Skeletal muscle satellite cell (primary cell): ENCODE data around the gene AGBL1.
"Not testable (repeated sequence)": the region's sequence is repeated elsewhere in the genome, so short reads cannot be mapped to it uniquely, and the experiment has no call there.

ENCODE experiments used
- H3K27me3 ChIP-seq: 2 replicates; pipeline ENCODE4 v1.7.0; 2013; ENCODE audit warnings: low read length; ENCODE audit not compliant: control insufficient read depth, insufficient read depth
- H3K36me3 ChIP-seq: 2 replicates; pipeline ENCODE4 v1.7.0; 2013; ENCODE audit warnings: mild to moderate bottlenecking, control low read depth, low read length; ENCODE audit not compliant: insufficient read depth
- H3K4me1 ChIP-seq: 2 replicates; pipeline ENCODE4 v1.7.0; 2013; ENCODE audit warnings: low read length; ENCODE audit not compliant: control insufficient read depth, insufficient read depth
- H3K4me2 ChIP-seq: 2 replicates; pipeline ENCODE4 v1.7.0; 2013; ENCODE audit warnings: mild to moderate bottlenecking, low read length
- H3K4me3 ChIP-seq: 2 replicates; pipeline ENCODE4 v1.7.0; 2013; ENCODE audit warnings: low read length
- H3K9ac ChIP-seq: 2 replicates; pipeline ENCODE4 v1.7.0; 2013; ENCODE audit warnings: mild to moderate bottlenecking, low read depth, low read length, moderate library complexity
- H3K9me3 ChIP-seq: replicated peaks from 2 replicates; pipeline ENCODE4 v1.7.0; 2013; ENCODE audit warnings: mild to moderate bottlenecking, control low read depth, low read length

The AGBL1 gene

DNA sequence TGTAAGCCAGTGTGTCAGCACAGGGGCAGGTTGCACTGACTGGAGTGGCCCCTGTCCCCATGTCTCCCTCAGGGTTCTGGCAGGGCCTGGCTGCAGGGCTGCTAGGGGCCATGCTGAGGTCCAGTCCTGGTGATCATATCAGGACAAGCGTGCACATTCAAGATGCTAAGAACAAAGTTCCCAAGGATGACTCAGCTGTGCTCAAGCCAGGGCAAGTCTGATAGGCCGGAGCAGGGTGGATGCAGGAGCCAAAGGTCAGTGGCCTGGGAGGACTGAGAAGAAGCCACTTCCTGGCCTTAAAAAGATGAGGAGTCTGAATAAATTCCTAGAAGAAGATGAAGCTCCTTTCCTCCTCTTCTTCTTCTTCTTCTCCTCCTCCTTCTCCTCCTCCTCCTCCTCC lies 353.2 kb downstream of the AGBL1 start:
- no peak overlapping the region for H3K9ac ChIP-seq
- H3K36me3 ChIP-seq, result no peaks in the 10 kb centered on the region
- H3K27me3 ChIP-seq, result no peaks in the 10 kb centered on the region
- no peaks in the 10 kb centered on the region for H3K4me1 ChIP-seq
- H3K9me3 ChIP-seq, result no peaks in the 10 kb centered on the region
- no peak overlapping the region for H3K4me3 ChIP-seq
- no peak overlapping the region for H3K4me2 ChIP-seq

DNA sequence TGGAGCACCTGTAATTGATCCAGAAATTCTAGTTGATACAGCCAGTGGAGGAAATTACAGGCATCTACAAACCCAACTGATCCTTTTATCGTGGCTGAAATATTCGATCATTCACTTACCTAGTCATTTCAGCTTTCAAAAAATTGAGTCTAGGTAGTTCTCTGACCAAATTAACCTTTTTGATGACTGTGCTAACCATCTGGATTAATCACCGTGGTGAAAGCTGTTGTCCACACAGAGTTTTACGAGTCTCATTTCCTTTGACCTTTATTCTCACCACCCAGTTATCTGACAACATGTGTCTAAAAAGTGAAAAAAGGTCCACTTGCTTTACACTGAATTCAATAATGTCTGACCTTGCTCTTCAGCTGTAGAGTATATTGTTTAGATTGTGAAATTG lies 354.3 kb downstream of the AGBL1 start:
- Histone ChIP-seq H3K9ac (no peak overlapping the region), H3K4me2 (no peak overlapping the region), H3K36me3 (no peaks in the 10 kb centered on the region), H3K4me3 (no peak overlapping the region), H3K27me3 (no peaks in the 10 kb centered on the region), H3K9me3 (no peaks in the 10 kb centered on the region), H3K4me1 (no peaks in the 10 kb centered on the region)

DNA sequence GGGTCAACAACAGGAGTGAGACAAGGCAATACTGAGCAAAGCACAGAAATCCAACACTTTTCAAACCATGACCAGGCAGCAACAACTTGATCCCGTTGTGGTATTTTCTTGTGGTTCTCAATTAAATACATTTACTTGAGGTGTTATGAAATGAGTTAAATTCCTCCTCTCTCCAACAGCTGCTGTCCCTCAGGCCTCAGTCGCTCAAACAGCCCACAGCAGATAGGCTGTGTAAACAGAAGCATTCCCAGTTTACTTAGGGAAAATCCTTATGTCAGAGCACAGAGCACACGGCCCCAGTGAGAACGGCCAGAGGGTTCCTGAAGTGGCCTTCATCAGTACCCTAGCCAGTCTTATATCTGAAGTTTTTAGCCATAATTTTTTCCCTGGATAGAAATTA lies 359.9 kb downstream of the AGBL1 start:
- Histone ChIP-seq H3K4me1 (no peaks in the 10 kb centered on the region), H3K9ac (no peak overlapping the region), H3K36me3 (no peaks in the 10 kb centered on the region), H3K9me3 (no peaks in the 10 kb centered on the region), H3K27me3 (no peaks in the 10 kb centered on the region), H3K4me2 (no peak overlapping the region), H3K4me3 (no peak overlapping the region)

DNA sequence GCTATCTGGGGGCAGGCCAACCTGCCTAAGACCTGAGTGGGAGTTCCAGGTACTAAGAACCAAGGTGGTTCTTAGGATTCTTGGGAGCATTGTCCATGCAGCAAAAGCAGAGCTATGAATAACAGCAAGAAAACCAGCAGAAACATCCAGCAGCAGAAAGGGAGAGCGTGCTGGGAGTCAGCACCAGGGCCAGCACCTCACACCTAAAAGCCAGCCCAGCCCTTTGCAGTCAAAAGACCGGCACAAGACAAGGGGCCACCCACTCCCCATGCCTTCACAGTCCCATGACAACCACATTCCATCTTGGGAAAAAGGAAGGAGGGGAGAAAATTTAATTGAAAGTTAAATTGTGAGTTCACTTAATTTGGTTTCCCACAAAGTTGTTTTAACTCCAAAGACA lies 364.9 kb downstream of the AGBL1 start:
- H3K4me3 ChIP-seq, result no peak overlapping the region
- H3K36me3 ChIP-seq, result no peaks in the 10 kb centered on the region
- H3K27me3 ChIP-seq, result no peaks in the 10 kb centered on the region
- H3K9me3 ChIP-seq, result no peaks in the 10 kb centered on the region
- H3K4me1 ChIP-seq, result no peaks in the 10 kb centered on the region
- no peak overlapping the region for H3K9ac ChIP-seq
- no peak overlapping the region for H3K4me2 ChIP-seq

DNA sequence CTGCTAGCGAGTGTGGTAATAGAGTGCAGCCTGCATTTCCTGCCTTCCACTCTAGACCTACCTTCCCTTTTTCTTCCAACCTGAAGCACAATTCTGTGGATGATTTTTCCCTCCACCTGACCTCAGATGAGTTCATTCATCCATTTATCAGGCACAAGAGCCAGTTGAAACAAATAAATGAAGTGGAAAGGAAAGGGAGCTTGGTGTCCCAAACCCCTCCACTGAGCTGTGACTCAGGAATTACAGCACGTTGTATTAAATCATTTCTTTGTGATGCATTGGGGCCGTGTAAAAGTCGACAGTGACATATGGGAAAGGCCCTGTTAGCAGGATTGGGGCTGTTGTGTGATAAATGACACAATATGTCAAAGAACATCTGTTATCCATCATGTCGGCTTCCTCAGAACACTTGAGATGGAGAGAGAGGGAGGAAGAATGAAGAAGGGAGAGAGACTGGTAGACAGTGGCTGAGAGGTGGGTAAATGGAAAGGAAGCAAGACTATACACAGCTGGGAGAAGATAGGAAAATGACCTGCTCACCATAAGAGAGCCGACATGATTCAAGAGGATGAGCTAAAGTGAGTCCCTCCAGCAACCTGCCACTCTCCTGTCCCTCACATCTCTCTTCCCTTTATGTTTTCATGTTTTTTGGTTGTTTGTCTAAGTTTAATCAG lies 366.0 kb downstream of the AGBL1 start:
- no peaks in the 10 kb centered on the region for H3K27me3 ChIP-seq
- H3K4me2 ChIP-seq, result no peak overlapping the region
- H3K36me3 ChIP-seq, result no peaks in the 10 kb centered on the region
- H3K9me3 ChIP-seq, result no peaks in the 10 kb centered on the region
- no peaks in the 10 kb centered on the region for H3K4me1 ChIP-seq
- no peak overlapping the region for H3K4me3 ChIP-seq
- no peak overlapping the region for H3K9ac ChIP-seq

DNA sequence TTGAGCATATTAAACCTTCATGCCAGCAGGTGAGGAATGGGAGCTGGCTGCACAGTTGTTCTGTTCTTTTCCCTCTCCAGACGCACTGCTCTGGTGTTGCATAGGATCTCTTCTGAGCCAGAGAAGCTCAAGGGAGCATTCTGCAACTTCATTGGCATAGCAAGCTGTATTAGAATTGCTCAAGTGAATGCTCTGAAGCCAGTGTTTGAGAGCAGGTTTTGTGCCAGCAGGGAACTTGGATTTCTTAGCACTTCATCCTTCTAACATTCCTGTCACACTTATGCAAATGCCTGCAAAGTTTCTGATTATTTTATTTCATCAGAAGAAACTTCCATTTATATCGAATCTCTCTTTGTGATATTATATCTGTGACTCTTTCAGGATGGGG lies 366.6 kb downstream of the AGBL1 start:
- Histone ChIP-seq H3K4me1 (no peaks in the 10 kb centered on the region), H3K9me3 (no peaks in the 10 kb centered on the region), H3K36me3 (no peaks in the 10 kb centered on the region), H3K9ac (no peak overlapping the region), H3K4me2 (no peak overlapping the region), H3K27me3 (no peaks in the 10 kb centered on the region), H3K4me3 (no peak overlapping the region)

DNA sequence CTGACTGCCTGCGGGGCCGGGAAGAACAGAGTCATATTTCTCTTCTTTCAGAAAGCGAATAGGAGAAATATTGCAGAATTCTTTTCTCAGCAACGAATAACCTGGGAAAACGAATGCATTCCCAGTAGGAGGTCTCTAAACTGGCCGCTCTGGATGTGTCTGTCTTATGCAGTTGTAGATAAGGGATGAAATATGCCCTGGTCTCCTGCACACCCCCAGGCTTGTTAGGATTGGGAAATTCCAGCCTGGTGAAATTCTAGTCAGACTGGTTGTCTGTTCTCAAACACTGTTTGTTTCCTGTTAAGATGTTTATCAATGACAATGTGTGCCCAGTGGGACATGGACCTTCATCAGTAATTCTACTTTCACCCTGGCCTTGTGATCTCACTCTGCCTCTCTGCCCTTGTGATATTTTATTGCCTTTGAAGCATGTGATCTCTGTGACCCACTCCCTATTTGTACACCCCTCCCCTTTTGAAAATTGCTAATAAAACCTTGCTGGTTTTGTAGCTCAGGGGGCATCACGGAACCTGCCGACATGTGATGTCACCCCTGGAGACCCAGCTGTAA lies 385.9 kb downstream of the AGBL1 start:
- H3K4me3 ChIP-seq, H3K9ac ChIP-seq, H3K27me3 ChIP-seq, H3K4me2 ChIP-seq, H3K36me3 ChIP-seq, H3K9me3 ChIP-seq, H3K4me1 ChIP-seq: not testable (repeated sequence)

DNA sequence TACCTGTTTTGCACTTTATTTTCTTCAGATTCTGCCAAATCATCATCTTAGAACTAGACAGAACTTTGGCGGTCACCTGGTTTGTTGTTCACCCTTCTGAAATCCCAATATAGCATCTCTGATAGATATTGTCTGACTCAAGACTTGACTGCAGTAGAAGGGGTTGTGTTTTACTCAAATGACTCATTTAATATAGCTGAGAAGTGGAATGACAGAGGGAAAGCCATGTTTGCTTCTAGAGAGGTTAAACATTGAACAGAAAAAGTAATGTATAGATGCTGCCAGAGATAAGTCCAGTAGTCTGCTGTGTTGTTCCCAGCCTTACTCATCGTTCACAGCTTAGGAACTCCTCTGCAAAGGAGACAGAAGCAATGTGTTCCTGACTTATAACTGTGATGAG lies 402.0 kb downstream of the AGBL1 start:
- H3K4me3 ChIP-seq, result no peak overlapping the region
- H3K27me3 ChIP-seq, result no peaks in the 10 kb centered on the region
- no peak overlapping the region for H3K9ac ChIP-seq
- no peak overlapping the region for H3K4me2 ChIP-seq
- no peaks in the 10 kb centered on the region for H3K36me3 ChIP-seq
- no peaks in the 10 kb centered on the region for H3K4me1 ChIP-seq
- no peaks in the 10 kb centered on the region for H3K9me3 ChIP-seq

DNA sequence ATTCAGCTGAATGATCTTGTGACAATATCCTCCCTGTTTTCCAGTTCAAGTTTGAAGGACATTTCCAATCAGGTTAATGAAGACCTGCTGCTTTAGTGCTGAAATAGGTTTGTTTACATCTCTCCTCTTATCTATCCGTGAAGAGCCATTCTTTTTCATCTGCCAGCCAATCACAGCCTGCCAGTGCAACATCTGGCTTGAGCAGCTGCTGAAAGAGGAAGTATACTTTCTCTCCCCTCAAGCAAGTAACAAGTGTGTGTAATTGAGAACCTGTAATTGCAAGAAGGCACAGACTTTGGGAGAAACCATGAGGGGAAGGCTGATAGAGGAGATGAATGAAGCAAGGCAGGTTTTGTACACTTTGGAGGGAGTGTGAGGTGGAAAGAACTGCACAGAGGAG lies 404.3 kb downstream of the AGBL1 start:
- Histone ChIP-seq H3K4me1 (no peaks in the 10 kb centered on the region), H3K9ac (no peak overlapping the region), H3K4me2 (no peak overlapping the region), H3K4me3 (no peak overlapping the region), H3K36me3 (no peaks in the 10 kb centered on the region), H3K27me3 (no peaks in the 10 kb centered on the region), H3K9me3 (no peaks in the 10 kb centered on the region)

DNA sequence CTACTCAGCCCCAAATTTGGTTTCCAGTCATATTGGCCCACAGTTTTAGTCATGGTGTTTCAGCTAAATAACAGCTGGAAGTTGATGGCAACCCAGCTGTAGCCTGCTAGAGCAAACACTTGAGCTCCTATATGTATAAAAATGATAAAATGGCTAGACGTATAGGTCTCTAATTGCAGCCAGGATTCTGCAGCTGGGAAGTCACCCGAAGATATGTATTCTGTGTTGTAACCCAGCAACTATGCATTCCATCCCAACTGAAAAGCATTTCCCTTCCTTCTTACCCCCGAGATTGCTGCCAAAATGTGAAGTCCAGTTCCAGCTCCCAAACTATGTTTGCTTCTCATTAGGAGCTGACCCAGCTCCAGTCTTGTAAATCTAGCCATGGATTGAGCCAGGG lies 408.4 kb downstream of the AGBL1 start:
- Histone ChIP-seq H3K36me3 (no peaks in the 10 kb centered on the region), H3K27me3 (no peaks in the 10 kb centered on the region), H3K4me3 (no peak overlapping the region), H3K4me2 (no peak overlapping the region), H3K9me3 (no peaks in the 10 kb centered on the region), H3K4me1 (no peaks in the 10 kb centered on the region), H3K9ac (no peak overlapping the region)

DNA sequence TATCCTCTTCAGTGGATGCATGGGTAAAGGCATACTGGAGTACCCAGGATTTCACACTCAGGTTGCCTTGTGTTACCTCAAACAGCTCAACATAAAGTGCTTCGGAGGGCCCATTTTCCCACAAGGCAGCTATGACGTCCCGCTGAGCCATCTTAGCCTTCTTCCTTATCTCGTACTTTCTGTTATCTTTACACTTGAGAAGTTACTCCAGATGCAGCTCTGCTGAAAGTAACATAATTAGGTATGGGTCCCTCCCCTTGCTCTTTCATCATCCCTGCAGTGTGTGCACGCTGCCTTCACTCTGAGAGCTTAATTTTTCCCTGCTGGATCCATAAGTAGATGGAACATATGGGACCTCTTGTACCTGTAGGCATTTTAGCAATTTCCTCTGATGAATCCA lies 410.3 kb downstream of the AGBL1 start:
- no peak overlapping the region for H3K4me2 ChIP-seq
- H3K36me3 ChIP-seq, result no peaks in the 10 kb centered on the region
- H3K4me3 ChIP-seq, result no peak overlapping the region
- H3K4me1 ChIP-seq, result no peaks in the 10 kb centered on the region
- no peak overlapping the region for H3K9ac ChIP-seq
- H3K9me3 ChIP-seq, result no peaks in the 10 kb centered on the region
- no peaks in the 10 kb centered on the region for H3K27me3 ChIP-seq

DNA sequence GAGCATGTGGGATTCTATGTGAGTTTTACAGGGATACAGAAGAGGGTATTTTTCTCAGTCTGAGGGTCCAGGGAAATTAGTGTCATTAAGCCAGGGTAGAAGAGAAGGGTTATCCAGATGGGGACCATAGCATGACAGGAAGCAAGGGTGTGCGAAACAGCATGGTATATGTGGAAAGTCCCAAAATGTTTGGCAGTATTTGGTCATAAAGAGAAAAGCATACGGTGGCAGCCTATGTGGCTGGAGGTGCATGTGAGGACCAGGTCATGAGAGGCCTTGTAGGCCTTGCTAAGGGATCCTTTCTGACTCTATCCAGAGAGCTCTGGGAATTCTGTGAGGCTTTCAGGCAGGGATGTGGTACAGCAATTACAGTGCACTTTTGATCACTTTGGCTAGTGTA lies 411.4 kb downstream of the AGBL1 start:
- no peaks in the 10 kb centered on the region for H3K9me3 ChIP-seq
- no peak overlapping the region for H3K4me2 ChIP-seq
- no peaks in the 10 kb centered on the region for H3K27me3 ChIP-seq

More for the DNA sequence above, 411.4 kb downstream of the AGBL1 start:
- no peak overlapping the region for H3K9ac ChIP-seq
- H3K4me3 ChIP-seq, result no peak overlapping the region
- no peaks in the 10 kb centered on the region for H3K36me3 ChIP-seq
- H3K4me1 ChIP-seq, result no peaks in the 10 kb centered on the region
